Measurements from ENCODE around the gene UBL4A. TPM values are rescaled to one million over a fixed set of nuclear protein-coding genes. Genes with fewer than 3 reads are reported as not detected.
A peak's percentile ranks its signal among the peaks of the same experiment; 100 is the strongest.

UBL4A gene
- polyA plus RNA-seq, 1 of the 3 experiments (the other 2 are of a cell fraction) = 27.8 TPM

- no peak for TF ChIP-seq RXRA (IDR thresholded peaks at IDR 0.05; ENCODE audit: borderline replicate concordance, low read depth)
- TF ChIP-seq SIN3A (IDR thresholded peaks at IDR 0.05; ENCODE audit: borderline replicate concordance, low read depth, low read length) = no peak
- TF ChIP-seq YY1 (IDR thresholded peaks at IDR 0.05; ENCODE audit: low read depth) = no peak
- no peak for TF ChIP-seq USF1 (IDR thresholded peaks at IDR 0.05; ENCODE audit: borderline replicate concordance, low read depth)
- no peak for TF ChIP-seq PBX3 (IDR thresholded peaks at IDR 0.05)
- TF ChIP-seq TCF12 (IDR thresholded peaks at IDR 0.05) = no peak
Observed at GRCh38 chrX:154458116-154458953, 28.1 kb downstream of the UBL4A start, which contains the start of gene PLXNA3 (continued).

DNA sequence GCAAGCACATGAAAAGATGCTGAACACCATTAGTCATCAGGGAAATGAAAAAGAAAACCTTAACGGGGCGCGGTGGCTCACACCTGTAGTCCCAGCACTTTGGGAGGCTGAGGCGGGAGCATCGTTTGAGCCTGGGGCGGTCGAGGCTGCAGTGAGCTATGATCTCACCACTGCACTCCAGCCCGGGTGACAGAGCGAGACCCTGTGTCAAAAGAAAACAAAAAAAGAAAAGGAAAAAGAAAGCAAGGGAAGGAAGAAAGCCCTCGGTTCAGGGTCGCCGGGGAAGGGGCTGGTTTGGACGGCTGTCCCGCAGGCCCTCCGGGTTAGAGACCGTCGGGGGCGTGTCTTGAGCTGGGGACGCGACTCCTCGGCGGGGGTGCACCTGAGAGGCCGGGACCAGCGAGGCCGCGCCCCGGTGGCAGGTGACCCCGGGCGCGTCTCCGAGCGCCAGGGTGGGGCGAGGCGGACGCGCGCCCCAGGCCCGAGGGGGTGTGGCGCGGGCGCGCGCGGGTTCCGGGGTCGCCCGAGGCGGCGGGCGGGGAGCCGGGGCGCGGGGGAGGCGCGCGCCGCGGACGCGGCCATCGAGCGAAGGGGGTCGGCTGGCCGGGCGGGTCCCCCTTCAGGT, 28.8 kb downstream of the UBL4A start:
- 25% methylated on average over 20 of the region's 65 CpGs for WGBS (ENCODE audit: low lambda C conversion rate)
- H3K36me3 ChIP-seq (replicated peaks in 1 of 2; ENCODE audit: control insufficient read depth in 1 of 2, insufficient read depth in 2 of 2, low read length in 1 of 2) = peaks cover 0 to 5% of the 10 kb centered on the region in 2 experiments
- 0 out of 2 replicates have a peak overlapping the region, but pooled peaks have one; percentile 35 for H2AFZ ChIP-seq (ENCODE audit: low read depth)
- peak overlapping the region; percentile 49 to 66; a peak in 3 of 4 replicates for H3K4me3 ChIP-seq (ENCODE audit: low read depth in 2 of 2, low read length in 1 of 2)
- H3F3A ChIP-seq (replicated peaks; ENCODE audit: insufficient read depth) = peaks cover 4% of the 10 kb centered on the region
- H3K27me3 ChIP-seq (ENCODE audit: insufficient read depth) = no peaks in the 10 kb centered on the region
- H3K4me1 ChIP-seq (ENCODE audit: control insufficient read depth in 1 of 2, insufficient read depth in 2 of 2, low read depth in 1 of 2, low read length in 1 of 2) = peaks cover 0 to 12% of the 10 kb centered on the region in 2 experiments; a peak in 1 of 4 replicates
- DNase-seq = peak; percentile 78
- H3K79me2 ChIP-seq (ENCODE audit: insufficient read depth) = peaks cover 33% of the 10 kb centered on the region
- H3K27ac ChIP-seq (ENCODE audit: low read depth in 2 of 2, low read length in 1 of 2) = peak overlapping the region in 1 of 2 experiments; percentile 47; a peak in 1 of 4 replicates
- H3K4me2 ChIP-seq = peak overlapping the region; percentile 50; the same call in 1 of the 2 replicates
- TF ChIP-seq USF1 (IDR thresholded peaks at IDR 0.05; ENCODE audit: borderline replicate concordance, low read depth) (no peak), CTCF (IDR thresholded peaks at IDR 0.05) (no peak), POLR2AphosphoS5 (IDR thresholded peaks at IDR 0.05; ENCODE audit: low read depth, low read length) (no peak), FOXJ3 (CRISPR knock-in tag; IDR thresholded peaks at IDR 0.05) (no peak), EZH2phosphoT487 (IDR thresholded peaks at IDR 0.05; ENCODE audit: borderline replicate concordance, low read depth) (no peak), RXRA (IDR thresholded peaks at IDR 0.05; ENCODE audit: borderline replicate concordance, low read depth) (no peak), RFX5 (IDR thresholded peaks at IDR 0.05; ENCODE audit: low read length) (no peak), EP300 (IDR thresholded peaks at IDR 0.05; ENCODE audit: borderline replicate concordance in 1 of 2, low read depth in 1 of 2, low read length in 1 of 2) (no peak), GABPA (IDR thresholded peaks at IDR 0.05; ENCODE audit: low read depth) (no peak), FOXM1 (IDR thresholded peaks at IDR 0.05; ENCODE audit: low read depth) (no peak), FOSL2 (IDR thresholded peaks at IDR 0.05; ENCODE audit: borderline replicate concordance, low read depth) (no peak), JUND (IDR thresholded peaks at IDR 0.05) (no peak), TEAD4 (IDR thresholded peaks at IDR 0.05; ENCODE audit: borderline replicate concordance, insufficient read depth) (no peak), NRF1 (IDR thresholded peaks at IDR 0.05; ENCODE audit: low read depth, low read length) (no peak), MXI1 (IDR thresholded peaks at IDR 0.05; ENCODE audit: low read depth, low read length) (no peak), ELF1 (IDR thresholded peaks at IDR 0.05) (no peak)
- TF ChIP-seq, protein P1, sequence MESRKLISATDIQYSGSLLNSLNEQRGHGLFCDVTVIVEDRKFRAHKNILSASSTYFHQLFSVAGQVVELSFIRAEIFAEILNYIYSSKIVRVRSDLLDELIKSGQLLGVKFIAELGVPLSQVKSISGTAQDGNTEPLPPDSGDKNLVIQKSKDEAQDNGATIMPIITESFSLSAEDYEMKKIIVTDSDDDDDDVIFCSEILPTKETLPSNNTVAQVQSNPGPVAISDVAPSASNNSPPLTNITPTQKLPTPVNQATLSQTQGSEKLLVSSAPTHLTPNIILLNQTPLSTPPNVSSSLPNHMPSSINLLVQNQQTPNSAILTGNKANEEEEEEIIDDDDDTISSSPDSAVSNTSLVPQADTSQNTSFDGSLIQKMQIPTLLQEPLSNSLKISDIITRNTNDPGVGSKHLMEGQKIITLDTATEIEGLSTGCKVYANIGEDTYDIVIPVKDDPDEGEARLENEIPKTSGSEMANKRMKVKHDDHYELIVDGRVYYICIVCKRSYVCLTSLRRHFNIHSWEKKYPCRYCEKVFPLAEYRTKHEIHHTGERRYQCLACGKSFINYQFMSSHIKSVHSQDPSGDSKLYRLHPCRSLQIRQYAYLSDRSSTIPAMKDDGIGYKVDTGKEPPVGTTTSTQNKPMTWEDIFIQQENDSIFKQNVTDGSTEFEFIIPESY (IDR thresholded peaks at IDR 0.05; ENCODE audit: borderline replicate concordance, low read depth) = no peak
- no peaks in the 10 kb centered on the region for H3K9me2 ChIP-seq
- peak overlapping the region; percentile 68; the same call in 1 of the 2 replicates for H3K9ac ChIP-seq
- CTCF ChIA-PET = interaction anchor here (1.0 kb wide), 1 partner anchor 70 kb away, joined by 6 read pairs; no protein-coding TSS in a partner anchor
- peaks cover 31% of the 10 kb centered on the region for H4K20me1 ChIP-seq (ENCODE audit: insufficient read depth)
- no peaks in the 10 kb centered on the region for H3K9me3 ChIP-seq
- POLR2A ChIA-PET = interaction anchor here (0.6 to 0.7 kb wide), 2 partner anchors 10 to 13 kb away, joined by 3 to 4 read pairs; partner anchors contain the start of gene FAM50A
